ENCODE results near the gene ASPG. TPM values are rescaled to one million over a fixed set of nuclear protein-coding genes. Genes with fewer than 3 reads are reported as not detected.

ASPG gene
- total RNA-seq, 1 experiment from 2014 or later, result not detected

DNA sequence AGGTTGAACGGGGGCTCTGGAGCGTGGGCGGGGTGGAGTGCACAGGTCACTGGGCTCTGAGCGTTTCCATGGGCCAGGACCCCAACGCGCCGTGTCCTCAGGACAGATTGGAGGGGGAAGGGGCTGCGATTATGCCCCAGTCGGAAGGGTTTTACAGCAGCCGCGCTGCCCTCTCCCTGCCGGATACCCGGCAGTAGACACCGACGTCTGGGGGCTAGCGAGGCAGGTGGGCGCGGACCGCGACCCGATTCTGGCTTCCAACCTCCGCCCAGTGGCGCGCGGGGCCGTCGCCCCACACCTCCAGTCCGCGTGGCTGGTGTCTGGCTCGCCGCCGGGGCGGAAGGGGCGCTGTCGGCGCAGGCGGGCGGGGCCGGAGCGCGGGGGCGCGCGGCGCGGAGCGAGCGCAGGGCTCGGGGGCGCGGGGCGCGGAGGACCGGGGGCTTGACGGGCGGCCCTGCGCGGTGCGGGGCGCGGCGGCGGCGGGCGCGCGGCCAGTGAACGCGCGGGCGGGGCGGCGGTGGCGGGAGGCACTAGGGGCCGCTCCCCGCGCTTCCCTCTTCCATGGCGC lies 50.5 kb downstream of the ASPG start:
- no peak for DNase-seq (ENCODE audit: low read depth)

DNA sequence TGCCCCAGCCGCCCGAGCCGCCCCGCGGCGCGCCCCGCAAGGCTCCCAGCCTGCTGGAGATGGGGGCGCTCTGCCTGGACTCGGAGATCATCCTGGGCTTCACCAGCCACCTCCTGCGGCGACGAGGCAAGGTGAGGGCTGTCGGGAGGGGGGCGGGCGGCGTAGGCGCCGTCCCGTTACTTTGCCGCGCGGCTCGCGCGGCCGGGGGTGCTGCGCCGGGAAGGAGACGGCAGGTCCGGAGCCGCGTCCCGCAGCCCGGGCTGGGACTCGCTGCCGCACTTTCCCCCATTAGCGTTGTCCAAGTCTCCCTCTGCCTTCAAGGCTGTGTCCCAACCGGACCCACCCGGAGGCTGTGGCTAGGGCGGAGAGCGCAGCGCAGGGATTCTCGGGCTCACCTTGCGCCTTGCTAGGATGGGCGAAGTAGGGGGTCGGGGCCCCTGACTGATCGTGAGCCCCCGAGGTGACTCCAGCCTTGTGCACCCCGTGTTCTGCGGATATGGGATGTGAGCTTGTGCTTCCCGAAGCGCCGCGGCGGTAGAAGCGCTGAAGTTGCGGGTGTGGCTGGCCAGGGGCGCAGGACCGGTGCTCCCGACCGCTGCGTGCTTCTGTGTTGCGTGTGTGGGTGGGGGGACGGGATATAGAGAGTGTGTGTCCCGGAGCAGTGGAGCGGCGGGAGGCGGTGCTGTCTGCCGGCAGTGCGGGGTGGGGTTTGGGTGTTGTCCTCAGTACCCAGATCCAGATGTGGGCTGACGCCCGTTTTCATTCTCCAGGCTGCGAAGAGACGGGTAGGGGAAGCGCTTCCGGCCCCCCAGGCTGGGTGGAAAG lies 51.2 kb downstream of the ASPG start:
- DNase-seq (ENCODE audit: low read depth), result no peak

DNA sequence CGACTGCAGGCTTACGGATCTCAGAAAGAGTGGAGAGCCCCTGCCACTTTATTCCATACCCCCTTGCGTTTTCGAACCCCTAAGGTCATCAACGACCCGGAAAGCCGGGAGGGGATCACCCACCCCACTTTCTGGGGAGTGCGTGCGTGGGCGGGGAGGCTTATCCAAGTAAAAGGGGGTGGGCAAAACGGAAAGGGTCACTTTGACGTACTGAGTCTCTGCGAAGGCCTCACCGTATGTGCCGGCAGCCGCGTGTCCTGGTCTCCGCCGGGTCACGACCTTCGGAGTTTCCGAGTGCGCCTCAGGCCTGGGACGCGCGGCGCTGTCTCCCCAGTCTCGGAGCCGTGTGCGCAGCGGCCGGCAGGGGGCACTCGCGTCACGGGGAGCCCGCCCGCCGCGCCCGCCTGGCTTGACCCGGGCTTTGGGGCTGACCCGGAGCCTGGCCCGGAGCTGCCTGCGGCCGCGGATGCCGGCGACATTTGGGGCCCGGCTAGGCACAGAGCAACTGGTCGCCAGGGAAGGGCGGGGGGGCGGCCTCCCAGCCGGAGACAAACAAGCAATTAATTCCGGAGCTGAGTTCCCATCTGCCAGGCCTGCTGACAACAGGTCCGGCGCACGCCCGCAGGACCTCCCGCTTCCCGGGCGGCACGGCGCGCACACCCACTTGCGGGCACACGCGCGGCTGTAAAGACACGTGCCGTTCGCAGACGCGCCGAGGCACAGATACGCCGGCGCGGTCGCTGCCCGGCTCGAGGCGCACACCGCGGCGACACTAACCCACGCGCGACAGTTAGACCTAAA lies 52.0 kb downstream of the ASPG start:
- peak; percentile 8 for DNase-seq (ENCODE audit: low read depth)

DNA sequence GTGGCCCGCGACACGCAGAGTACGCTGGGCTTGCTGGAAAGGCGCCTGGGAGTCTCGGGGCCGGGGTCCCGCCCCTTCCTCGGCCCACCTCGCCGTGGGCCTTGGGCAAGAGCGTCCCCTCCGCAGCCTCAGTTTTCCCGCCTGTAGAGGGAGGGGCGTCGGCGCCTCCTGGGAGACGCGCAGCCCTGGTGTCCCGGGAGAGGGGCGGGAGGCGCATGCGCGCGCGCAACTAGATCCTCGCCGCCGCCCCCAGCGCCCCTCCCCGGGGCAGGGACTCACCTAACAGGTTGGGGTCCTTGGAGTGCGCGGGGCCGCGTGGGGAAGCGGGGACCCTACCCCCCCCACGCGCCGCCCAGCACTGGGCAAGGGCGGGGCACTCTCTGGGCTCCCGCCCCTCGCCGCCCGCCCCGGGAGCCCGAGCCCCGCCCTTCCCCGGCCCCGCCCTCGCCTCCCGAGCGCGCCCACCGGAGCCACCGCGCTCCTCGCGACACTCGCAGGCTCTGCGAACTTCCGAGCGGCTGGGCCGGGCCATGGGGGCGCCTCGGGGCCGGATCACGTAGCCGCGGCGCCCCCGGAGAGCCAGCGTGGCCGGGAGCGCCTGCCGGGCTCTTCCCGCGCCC lies 52.7 kb downstream of the ASPG start, which contains the start of gene KIF26A:
Gene KIF26A, plus strand, starts transcription at position 490 of the 620 bp plus-strand sequence. CDS start 136 bp downstream, outside the sequence.
- no peak for DNase-seq (ENCODE audit: low read depth)

DNA sequence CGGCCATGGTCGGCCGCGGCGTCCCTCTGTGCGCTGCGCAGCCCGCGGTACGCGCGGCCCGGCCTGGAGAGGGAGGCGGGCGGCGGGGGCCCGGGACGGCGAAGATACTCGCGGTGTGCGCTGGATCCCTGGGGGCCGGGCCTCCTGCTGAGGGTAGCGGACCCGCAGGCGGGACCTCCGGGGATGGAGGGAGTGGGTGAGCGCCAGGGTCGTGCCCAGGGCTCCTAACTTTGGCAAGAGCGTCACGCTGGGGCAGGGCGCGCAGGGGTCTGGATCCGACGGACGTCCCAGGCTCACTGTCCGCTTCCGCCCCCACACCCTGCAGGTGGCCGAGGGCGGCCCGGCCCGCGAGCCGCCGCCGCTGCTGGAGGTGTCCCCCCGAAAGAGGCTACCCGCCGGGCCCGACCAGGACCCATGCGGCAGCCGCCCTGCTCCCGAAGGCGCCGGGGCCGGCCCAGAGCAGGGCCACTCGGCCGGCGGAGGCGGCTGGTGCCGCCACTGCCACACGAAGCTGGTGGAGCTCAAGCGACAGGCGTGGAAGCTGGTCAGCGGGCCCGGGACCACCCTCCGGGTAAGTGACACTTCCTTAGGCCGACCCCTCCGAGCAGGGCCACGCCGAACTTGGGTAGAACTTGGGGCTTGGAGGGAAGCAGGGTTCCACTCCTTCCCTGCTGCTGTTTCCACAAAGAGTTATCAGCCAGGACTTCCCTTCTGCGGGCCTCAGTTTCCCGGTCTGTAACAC lies 53.4 kb downstream of the ASPG start:
- no peak for DNase-seq (ENCODE audit: low read depth)

DNA sequence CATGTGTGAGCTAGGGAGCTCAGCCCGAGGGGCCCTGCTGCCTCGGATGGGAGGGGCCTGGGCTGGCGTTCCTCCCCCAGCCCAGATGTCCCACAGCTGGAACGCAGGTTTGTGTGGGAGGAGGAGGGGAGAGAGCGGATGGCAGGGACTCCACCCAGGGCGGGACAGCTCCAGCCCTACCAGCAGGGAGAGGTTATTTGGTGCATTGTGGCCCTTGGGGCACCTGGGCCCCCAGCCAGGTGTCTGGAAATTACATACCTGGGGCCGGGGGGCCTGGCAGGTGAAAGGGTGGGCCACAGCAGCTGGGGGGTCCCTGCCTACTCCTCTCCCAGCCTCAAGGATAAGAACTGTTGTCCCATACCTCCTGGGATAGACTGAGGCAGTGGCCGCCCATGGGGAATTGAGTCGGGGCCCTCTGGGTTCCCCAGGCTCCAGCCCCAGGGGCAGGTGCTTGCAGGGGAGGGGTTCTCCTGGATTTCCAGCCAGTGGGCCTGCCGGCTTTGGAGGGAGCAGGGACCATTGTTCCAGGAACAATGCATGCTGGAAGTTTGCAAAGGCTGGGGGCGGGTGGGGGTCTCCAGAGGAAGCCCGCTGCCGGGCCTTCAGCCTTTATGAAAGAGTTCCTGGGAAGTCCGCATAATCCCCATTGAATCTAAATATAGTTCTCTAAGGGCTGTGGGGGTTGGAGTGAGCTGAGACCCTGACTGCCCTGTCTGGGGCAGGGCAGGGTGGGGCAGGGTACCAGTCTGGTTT lies 54.1 kb downstream of the ASPG start:
- no peak for DNase-seq (ENCODE audit: low read depth)

DNA sequence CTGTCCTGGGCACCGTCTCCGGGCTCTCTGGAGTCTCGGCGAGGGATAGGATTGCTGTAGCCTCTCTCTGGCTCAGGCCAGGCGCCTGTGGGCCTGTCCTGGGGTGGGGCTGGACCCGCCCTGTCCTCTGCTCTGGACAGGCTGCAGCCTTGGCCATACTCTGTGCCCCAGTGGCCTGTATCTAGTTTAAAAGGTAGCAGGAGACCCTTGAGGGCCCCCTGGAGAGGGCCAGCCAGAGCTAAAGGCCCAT lies 54.6 kb downstream of the ASPG start:
- no peak for DNase-seq (ENCODE audit: low read depth)

DNA sequence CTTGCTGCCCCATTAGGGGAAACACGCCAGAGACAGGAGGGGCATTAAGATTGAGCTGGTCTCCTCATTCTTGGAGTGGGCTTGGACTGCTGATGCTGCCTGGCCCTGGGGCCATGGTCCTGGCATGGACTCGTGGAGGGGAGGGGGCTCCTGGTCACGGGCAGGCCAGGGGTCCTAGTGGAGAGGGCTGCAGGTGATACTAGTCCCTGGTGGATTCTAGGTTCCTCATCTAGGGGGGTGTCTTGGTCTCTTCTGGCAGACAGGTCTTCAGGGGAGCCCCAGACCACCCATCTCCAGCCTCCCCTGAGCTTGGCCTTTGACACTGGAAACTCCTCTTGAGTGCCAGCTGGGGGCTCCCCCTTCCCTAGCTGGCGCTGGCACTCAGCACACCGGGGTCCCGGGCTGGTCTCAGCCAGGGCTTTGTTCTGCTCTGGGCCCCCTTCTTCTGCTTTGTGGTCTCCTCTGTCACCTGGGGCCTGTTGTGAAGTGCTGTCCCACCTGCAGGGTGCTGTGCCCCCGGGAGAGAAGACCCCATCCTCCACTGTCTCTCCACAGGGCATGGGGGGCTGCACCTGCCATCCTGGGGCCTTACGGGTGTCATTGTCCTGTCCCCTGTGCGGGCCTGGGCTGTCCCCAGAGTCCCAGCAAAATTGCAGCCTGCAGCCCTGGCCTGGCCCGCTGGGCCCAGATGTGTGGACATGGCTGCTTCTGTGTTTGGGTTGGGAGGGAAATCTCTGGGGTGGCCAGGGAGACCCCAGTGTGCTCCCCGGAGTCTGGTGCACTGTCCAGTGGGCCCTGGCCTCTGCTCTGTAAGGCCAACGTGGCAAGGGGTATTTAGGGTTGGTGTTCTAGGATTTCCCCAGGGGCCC lies 55.2 kb downstream of the ASPG start:
- DNase-seq (ENCODE audit: low read depth), result no peak

DNA sequence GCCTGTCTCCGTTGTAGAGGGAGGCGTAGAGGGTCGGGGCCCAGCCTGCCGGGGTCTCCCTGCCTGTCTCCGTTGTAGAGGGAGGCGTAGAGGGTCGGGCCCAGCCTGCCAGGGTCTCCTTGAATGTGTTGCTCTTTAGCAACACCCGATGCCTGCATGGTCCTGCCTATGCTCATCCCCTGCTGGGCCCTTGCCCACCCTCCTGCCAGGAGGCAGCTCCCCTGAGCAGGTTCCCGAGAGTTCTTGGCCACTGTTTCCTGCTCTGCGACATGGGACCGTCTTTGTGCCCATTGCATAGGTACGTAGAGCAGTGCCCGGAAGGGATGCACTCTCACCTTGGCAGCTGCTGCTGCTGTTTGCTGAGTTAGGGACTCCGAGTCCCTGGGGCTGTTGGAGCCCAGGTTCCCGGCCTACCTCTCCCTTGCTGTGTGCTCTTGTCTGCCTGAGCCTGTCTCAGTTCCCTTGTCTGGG lies 56.2 kb downstream of the ASPG start:
- no peak for DNase-seq (ENCODE audit: low read depth)

DNA sequence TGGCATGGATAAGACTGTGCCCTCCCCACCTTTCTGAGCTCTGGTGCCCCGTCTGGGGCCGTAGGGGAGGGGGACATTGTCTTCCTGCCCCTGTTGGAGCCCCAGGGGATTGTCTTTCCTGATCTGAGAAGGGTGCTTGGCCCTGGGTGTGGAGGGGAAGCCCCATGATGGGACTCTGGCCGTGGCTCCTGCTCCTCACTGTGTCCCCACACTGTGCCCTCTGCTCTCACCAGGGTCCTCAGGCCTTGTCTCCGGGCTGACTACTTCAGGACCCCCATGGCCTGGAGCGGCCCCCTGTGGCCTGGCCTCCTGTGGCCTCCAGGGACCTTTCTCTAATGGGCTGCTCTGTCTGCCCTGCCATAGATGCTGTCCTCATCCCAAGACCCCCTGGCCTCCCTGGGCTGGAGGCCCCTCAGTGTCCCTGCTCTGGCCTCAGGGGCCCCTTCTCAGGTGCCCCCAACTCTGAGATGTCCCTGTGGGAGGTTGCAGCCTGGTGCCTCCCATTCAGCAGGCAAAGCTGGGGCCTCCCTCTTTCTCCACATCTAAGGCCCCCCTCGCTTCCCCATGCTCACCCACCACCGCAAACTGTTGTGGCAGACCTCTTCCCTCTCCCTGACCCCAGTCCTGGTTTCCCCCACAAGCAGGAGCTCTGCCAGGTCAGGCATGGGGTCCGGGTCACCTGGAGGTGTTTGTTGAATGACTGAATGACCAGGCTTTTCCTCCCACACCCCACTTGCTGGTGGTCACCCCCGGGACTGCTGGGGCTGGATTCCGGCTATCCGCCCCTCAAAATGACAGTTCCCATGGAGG lies 56.8 kb downstream of the ASPG start:
- no peak for DNase-seq (ENCODE audit: low read depth)

DNA sequence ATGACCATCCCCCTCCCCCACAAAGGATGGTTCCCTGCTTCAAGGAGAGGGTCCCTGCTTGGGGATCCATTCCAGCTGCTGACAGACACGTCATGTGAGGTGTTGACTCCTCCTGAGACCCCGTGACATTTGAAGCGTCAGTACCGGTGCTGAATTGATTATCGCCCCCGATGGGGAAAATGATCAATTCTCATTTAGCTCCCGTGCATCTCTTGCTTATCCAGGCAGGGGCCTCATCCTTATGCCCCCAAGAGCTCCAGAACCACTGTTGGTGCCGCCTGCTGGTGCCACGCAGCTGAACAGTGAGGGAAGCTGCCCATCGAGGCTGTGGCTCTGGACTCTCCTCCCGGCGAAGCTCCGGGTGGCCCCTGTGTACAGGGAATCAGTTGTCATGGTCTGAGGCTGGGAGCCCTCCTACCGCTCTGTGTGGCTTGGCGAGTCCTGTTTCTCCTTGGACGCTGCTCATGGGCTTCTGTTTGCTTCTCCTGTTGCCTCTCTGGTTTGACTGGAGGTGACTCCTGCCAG lies 57.5 kb downstream of the ASPG start:
- no peak for DNase-seq (ENCODE audit: low read depth)

DNA sequence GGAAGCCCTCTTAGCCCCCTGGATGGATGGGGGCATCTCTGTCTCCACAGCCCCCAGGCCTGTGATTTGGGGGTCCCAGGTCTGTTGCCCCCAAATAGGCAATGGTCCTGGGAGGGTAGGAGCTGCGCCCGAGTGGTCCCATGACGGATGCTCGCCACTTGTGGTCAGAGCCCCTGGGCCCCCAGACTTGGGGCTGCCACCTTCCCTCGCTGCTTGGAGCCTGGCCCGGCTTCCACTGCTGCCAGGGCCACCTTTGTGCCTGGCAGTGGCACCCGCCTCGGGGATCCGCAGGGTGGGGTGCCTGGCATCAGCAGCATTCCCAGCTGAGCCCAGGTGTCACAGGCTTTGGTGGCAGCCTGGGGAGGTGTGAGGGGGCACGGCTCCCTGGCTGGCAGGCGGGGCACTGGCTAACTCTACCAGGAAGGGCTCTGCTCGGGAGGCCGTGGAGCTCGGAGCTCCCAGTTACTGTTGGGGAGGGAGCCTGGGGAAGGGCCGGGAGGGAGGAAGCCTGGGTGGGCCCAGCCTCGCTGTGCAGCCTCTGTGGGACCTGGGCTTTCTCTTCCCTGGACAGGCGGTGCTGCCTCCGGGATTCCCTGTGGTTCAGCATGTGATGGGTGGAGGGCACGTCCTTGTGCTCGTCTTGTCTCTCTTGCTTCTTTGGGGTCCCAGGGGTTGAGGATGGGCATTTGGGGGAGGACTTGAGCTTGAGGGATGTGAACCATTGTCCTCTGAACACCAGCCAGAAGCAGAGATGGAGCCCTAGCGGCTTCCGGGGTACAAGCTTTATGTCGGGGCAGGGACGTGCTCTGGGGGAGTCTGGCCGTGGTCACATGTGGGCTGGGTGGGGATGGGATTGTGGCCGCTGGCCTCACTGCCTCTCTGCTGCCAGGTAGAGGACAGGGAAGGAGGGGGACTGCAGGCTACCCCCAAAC lies 58.3 kb downstream of the ASPG start:
- DNase-seq (ENCODE audit: low read depth), result no peak

DNA sequence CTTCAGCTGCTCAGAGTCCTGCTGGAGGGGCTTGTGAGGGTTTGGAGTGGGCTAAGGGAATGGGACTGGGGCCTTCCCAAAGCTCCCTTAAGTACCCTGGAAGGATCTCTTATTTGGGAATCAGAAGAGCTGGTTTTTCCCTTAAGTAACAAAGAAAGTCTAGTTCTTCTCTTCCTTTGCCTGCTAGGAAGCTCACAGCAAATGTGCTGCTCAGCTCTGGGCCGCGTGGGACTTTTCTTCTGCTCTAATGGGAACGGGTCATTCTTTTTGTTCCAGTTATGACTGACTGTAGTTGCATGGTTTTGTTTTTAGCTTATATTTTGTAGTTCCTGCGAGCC lies 58.9 kb downstream of the ASPG start:
- DNase-seq (ENCODE audit: low read depth), result no peak

DNA sequence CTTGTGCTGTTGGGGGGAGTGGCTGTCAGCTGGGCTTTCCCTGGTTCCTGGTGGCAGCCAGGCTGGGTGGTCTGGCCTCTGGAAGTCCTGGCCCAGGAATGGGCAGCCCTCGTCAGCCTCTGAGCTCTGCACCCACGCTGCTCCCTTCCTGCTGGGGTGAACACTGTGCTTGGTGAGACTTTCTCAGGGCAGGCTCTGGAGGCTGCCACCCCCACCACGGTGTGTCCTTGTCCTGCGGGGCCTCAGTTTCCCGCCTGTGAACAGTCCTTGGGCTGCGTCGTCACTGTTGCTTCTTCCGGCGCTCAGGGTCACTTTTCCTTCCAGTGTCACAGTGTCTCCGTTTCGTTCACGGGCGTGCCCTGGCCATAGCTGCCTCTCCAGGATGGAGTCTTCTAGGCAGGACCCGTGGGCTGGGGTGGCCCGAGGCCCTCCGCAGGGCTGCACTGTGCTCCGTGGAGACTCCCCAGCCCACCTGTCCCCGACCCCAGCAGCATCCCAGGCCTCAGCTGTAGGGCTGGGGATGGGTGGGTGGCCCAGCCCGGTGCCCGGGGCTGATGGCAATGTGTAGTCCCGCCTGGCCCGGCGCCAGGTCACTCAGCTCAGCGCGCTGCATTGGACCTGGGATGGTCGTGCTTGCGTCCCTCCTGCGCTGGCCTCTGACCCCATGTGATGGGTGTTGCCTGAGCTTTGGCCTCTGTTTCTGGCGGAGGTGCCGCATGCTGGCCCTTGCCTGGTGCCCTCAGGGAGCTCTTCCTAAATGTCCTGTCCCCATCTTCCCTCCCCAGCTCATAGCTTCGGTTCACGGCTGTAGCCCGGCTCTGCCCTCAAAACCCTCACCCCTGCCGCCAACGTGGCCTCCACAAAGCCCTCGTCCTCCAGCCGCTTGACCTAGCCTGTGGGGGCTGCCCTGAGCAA lies 59.7 kb downstream of the ASPG start:
- DNase-seq (ENCODE audit: low read depth), result no peak

DNA sequence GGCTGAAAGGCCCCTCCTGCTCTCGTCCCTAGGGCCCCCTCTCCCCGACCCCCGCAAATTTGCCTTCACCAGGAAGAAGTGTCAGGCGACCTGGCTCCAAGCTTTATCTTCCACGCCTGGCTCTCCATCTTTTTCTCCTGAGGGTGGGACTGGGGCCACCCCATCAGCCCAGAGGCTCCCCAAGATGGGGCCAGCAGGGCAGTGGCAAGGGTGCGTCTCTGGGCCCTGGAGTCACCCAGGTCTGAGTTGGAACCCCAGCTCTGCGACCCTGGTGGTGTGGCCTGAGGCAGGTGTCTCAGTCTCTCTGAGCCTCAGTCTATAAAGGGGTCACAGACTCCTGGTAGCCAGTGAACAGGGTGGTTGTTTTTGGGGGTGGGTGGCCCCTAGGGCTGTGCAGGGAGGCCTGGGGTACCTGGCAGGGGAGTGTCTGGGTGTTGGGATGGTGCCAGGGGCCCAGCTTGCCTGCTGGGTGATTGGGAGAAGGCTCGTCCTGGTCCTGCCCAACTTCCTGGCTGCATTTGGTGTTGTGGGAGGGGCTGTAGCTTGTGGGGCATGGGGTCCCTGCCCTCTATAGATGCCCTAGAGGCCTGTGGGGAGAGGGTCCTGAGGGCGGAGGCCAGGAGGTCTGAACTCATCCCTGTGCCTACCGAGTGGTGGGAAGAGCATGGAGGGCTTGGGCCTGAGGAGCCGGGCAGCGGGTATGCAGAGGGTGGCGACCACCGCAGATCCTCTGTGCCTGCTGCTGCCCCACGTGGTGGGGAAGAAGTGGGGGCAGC lies 60.5 kb downstream of the ASPG start:
- no peak for DNase-seq (ENCODE audit: low read depth)
